GM18519 (cell line): ENCODE results near the gene MOB2.
"Not testable (repeated sequence)": the region's sequence is repeated elsewhere in the genome, so short reads cannot be mapped to it uniquely, and the experiment has no call there.

ENCODE experiments used
- ATAC-seq: cut with Tn5 transposase; IDR thresholded peaks from one replicate; pipeline ENCODE4 v1.9.1; 2021; ENCODE audit warnings: mild to moderate bottlenecking, moderate library complexity; ENCODE audit not compliant: unreplicated experiment, low FRiP score

MOB2 gene

GRCh38 chr11:1425006-1425405 is 61.6 kb downstream of the MOB2 start:
- no peak for ATAC-seq

- not testable (repeated sequence) for ATAC-seq
Measured at GRCh38 chr11:1423406-1423805, 63.2 kb downstream of the MOB2 start.

- no peak for ATAC-seq
Measured at GRCh38 chr11:1422981-1423380, 63.6 kb downstream of the MOB2 start.

DNA sequence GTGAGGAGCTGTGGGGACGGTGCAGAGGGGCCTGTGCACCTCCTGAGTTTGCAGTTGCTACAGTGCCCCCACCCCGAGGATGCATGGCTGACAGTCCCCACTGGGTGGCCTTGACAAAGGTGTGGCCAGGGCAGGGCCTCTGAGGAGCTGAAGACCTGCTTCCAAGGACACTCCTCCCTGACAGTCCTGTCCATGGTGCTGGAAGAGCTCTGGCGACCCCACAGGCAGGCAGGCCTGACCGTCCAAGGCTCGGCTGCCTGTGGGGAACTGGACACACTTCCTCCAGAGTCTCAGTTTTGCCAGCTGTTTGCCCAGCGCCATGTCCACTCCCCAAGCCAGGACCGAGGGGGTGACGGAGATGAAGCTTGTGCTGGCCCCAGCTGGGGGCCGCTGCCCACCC is 64.1 kb downstream of the MOB2 start:
- no peak for ATAC-seq

DNA sequence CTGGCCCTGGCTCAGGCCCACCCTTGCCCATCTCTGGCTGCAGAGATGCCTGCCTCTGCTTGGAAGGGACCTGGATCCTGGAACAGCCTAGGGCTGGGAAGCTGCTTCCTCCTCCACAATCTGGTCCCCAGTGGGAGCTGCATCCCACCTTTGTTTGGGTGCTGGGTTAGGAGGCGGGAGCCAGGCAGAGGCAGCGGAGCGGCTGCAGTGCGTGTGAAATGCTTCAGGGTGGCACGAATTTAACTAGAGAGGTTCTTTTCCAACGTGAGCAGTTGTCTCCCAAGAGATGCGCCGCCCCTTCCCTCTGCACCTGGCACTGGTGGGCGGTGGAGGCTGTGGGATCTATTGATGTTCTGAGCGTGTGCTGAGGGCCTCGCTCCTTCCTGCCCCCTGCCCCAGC is 65.3 kb downstream of the MOB2 start:
- ATAC-seq: no peak

DNA sequence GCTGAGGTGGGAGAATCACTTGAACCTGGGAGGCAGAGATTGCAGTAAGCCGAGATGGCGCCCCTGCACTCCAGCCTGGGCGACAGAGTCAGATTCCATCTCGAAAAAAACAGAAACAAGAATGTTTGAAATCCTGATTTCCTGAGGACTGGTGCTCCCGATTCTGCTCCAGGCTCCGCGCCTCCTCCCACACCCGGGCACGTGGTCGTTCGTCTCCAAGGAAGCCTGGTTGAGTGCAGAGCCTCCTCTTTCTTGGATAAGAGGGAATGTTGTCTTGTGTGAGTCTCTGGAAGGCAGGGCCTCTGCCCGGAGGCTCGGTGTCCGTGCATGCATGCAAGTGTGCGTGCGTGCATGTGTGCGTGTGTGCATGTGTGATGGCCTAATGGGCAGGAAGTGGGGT is 66.8 kb downstream of the MOB2 start:
- ATAC-seq: no peak
